IMR-90 (cell line): ENCODE data around the gene ELFN1. TPM values are rescaled to one million over a fixed set of nuclear protein-coding genes. Genes with fewer than 3 reads are reported as not detected.

Experiments
- ATAC-seq: fragments of 200-7000 bp; cut with Tn5 transposase; 2 replicates; pipeline ENCODE4 v1.9.1; 2020; ENCODE audit warnings: low read depth, mild to moderate bottlenecking, moderate library complexity
- BruUV-seq: library from RNA; stranded (reverse); fragments of 400-500 nt; replicated peaks from 2 replicates; lab custom pipeline; 2021; lab: Mats Ljungman, UMichigan
- CTCF ChIA-PET: fragments of 300-600 bp; formaldehyde crosslinking; extraction: SDS; loops from one replicate; lab custom pipeline; 2021; ENCODE audit warnings: antibody characterized with exemption; lab: Yijun Ruan, JAX
- POLR2A ChIA-PET: fragments of 300-600 bp; sonication (Branson Sonifier 250); formaldehyde crosslinking; loops from one replicate; lab custom pipeline; 2022; ENCODE audit warnings: antibody characterized with exemption; ENCODE audit not compliant: unreplicated experiment; lab: Charles Lee
- DNase-seq: peaks from one replicate; pipeline ENCODE4 v3.0.0; 2013
- H2AFZ ChIP-seq: replicated peaks from 2 replicates; pipeline ENCODE3; 2013; ENCODE audit warnings: low read length, mild to moderate bottlenecking; ENCODE audit not compliant: poor library complexity
- H2AK5ac ChIP-seq: 2 replicates; pipeline ENCODE4 v1.6.1; 2013; ENCODE audit warnings: low read depth, low read length, inconsistent platforms
- H2AK9ac ChIP-seq: replicated peaks from 2 replicates; pipeline ENCODE3; 2013; ENCODE audit warnings: mild to moderate bottlenecking, low read depth, low read length, moderate library complexity; ENCODE audit not compliant: poor library complexity
- H2BK120ac ChIP-seq: 2 replicates; pipeline ENCODE4 v1.6.1; 2013; ENCODE audit warnings: low read depth, low read length, inconsistent platforms
- H2BK15ac ChIP-seq: 3 replicates; pipeline ENCODE4 v1.6.1; 2013; ENCODE audit warnings: low read depth, low read length, inconsistent platforms
- H2BK20ac ChIP-seq: 2 replicates; pipeline ENCODE4 v1.6.1; 2013; ENCODE audit warnings: low read depth, mild to moderate bottlenecking, inconsistent platforms, low read length, moderate library complexity
- H2BK5ac ChIP-seq: 2 replicates; pipeline ENCODE4 v1.6.1; 2013; ENCODE audit warnings: mild to moderate bottlenecking, low read depth, low read length, inconsistent platforms; ENCODE audit not compliant: poor library complexity, severe bottlenecking
- H3K14ac ChIP-seq: replicated peaks from 2 replicates; pipeline ENCODE4 v1.6.1; 2013; ENCODE audit warnings: low read depth, low read length, inconsistent platforms
- H3K18ac ChIP-seq: 2 replicates; pipeline ENCODE4 v1.6.1; 2013; ENCODE audit warnings: low read depth, low read length, control low read depth
- H3K23ac ChIP-seq: 2 replicates; pipeline ENCODE4 v1.6.1; 2013; ENCODE audit warnings: low read depth, low read length, inconsistent platforms
- H3K27ac ChIP-seq: 2 replicates; pipeline ENCODE4 v1.5.1; 2013; ENCODE audit warnings: mild to moderate bottlenecking, control low read depth, low read length; ENCODE audit not compliant: insufficient read depth
- H3K27me3 ChIP-seq: 2 replicates; pipeline ENCODE4 v1.6.1; 2013; ENCODE audit warnings: low read length; ENCODE audit not compliant: control insufficient read depth, insufficient read depth
- H3K36me3 ChIP-seq: 2 replicates; pipeline ENCODE4 v1.6.1; 2013; ENCODE audit warnings: low read length, mixed read lengths; ENCODE audit not compliant: control insufficient read depth, insufficient read depth
- H3K4ac ChIP-seq: 2 replicates; pipeline ENCODE4 v1.6.1; 2013; ENCODE audit warnings: low read depth, low read length, inconsistent platforms
- H3K4me1 ChIP-seq: 2 replicates; pipeline ENCODE4 v1.6.1; 2013; ENCODE audit warnings: low read length, mixed read lengths; ENCODE audit not compliant: control insufficient read depth, insufficient read depth
- H3K4me2 ChIP-seq: 2 replicates; pipeline ENCODE4 v1.6.1; 2013; ENCODE audit warnings: low read depth, mild to moderate bottlenecking, control low read depth, low read length, moderate library complexity
- H3K4me3 ChIP-seq: 2 replicates; pipeline ENCODE4 v1.5.1; 2013; ENCODE audit warnings: low read depth, mild to moderate bottlenecking, control low read depth, low read length, moderate library complexity; ENCODE audit not compliant: insufficient read depth
- H3K56ac ChIP-seq: 2 replicates; pipeline ENCODE4 v1.6.1; 2013; ENCODE audit warnings: low read length, inconsistent platforms; ENCODE audit not compliant: insufficient read depth; ENCODE audit errors: extremely low read depth
- H3K79me1 ChIP-seq, 2 experiments: 2 replicates each; pipeline ENCODE4 v1.6.1; 2013; ENCODE audit warnings: low read length in 2 of 2, inconsistent platforms in 1 of 2, low read depth in 1 of 2
- H3K9ac ChIP-seq: 2 replicates; pipeline ENCODE4 v1.6.1; 2013; ENCODE audit warnings: low read depth, low read length, control low read depth
- H3K9me1 ChIP-seq: 2 replicates; pipeline ENCODE4 v1.6.1; 2013; ENCODE audit warnings: low read length, inconsistent platforms; ENCODE audit not compliant: insufficient read depth
- H3K9me3 ChIP-seq: 2 replicates; pipeline ENCODE4 v1.6.1; 2013; ENCODE audit warnings: low read length; ENCODE audit not compliant: control insufficient read depth, insufficient read depth
- H4K20me1 ChIP-seq: 2 replicates; pipeline ENCODE4 v1.6.1; 2013; ENCODE audit warnings: low read length, inconsistent platforms; ENCODE audit not compliant: insufficient read depth
- H4K5ac ChIP-seq: 2 replicates; pipeline ENCODE4 v1.6.1; 2013; ENCODE audit warnings: mild to moderate bottlenecking, low read depth, low read length, control low read depth
- H4K8ac ChIP-seq, 2 experiments: 2 replicates each; pipeline ENCODE4 v1.6.1; 2013; ENCODE audit warnings: low read depth in 2 of 2, low read length in 2 of 2, control low read depth in 1 of 2, inconsistent platforms in 1 of 2
- H4K91ac ChIP-seq: 2 replicates; pipeline ENCODE4 v1.6.1; 2013; ENCODE audit warnings: low read depth, low read length, inconsistent platforms; ENCODE audit not compliant: insufficient read depth
- BHLHE40 ChIP-seq: fragments of 150-350 bp; IDR thresholded peaks from 2 replicates; pipeline ENCODE4 v1.6.1; 2016; ENCODE audit warnings: mild to moderate bottlenecking, low read depth, low read length
- CEBPB ChIP-seq: IDR thresholded peaks from 2 replicates; pipeline ENCODE4 v1.6.1; 2012; ENCODE audit warnings: low read depth, low read length, improper control_type of control experiment
- CHD1 ChIP-seq: IDR thresholded peaks from 2 replicates; pipeline ENCODE4 v1.6.1; 2012; ENCODE audit warnings: low read depth, low read length, improper control_type of control experiment
- ELK1 ChIP-seq: fragments of 150-350 bp; IDR thresholded peaks from 2 replicates; pipeline ENCODE4 v1.6.1; 2016; ENCODE audit warnings: low read depth, mild to moderate bottlenecking, low read length, moderate library complexity, borderline replicate concordance
- FOS ChIP-seq: fragments of 150-350 bp; IDR thresholded peaks from 2 replicates; pipeline ENCODE4 v1.6.1; 2016; ENCODE audit warnings: low read depth, low read length
- MAFK ChIP-seq: IDR thresholded peaks from 2 replicates; pipeline ENCODE4 v1.6.1; 2012; ENCODE audit warnings: low read depth, low read length, improper control_type of control experiment
- MAZ ChIP-seq: IDR thresholded peaks from 2 replicates; pipeline ENCODE4 v1.6.1; 2012; ENCODE audit warnings: low read depth, mild to moderate bottlenecking, low read length, improper control_type of control experiment, moderate library complexity, borderline replicate concordance
- MXI1 ChIP-seq: IDR thresholded peaks from 2 replicates; pipeline ENCODE4 v1.6.1; 2012; ENCODE audit warnings: low read depth, mild to moderate bottlenecking, low read length, moderate library complexity, borderline replicate concordance
- NFE2L2 ChIP-seq: fragments of 150-350 bp; IDR thresholded peaks from 2 replicates; pipeline ENCODE4 v1.6.1; 2016; ENCODE audit warnings: low read depth, mild to moderate bottlenecking, low read length
- POLR2A ChIP-seq: IDR thresholded peaks from 2 replicates; pipeline ENCODE4 v1.6.1; 2012; ENCODE audit warnings: mild to moderate bottlenecking, low read depth, low read length
- RAD21 ChIP-seq: IDR thresholded peaks from 2 replicates; pipeline ENCODE4 v1.6.1; 2012; ENCODE audit warnings: low read length, improper control_type of control experiment
- RCOR1 ChIP-seq: IDR thresholded peaks from 2 replicates; pipeline ENCODE4 v1.6.1; 2012; ENCODE audit warnings: mild to moderate bottlenecking, low read length, improper control_type of control experiment; ENCODE audit not compliant: insufficient replicate concordance
- RFX5 ChIP-seq: IDR thresholded peaks from 2 replicates; pipeline ENCODE4 v1.8.0; 2012; ENCODE audit warnings: low read depth, mild to moderate bottlenecking, low read length, moderate library complexity
- SMC3 ChIP-seq: fragments of 150-350 bp; IDR thresholded peaks from 2 replicates; pipeline ENCODE4 v1.6.1; 2016; ENCODE audit warnings: low read depth, mild to moderate bottlenecking, antibody characterized with exemption, low read length, moderate library complexity
- USF2 ChIP-seq: fragments of 150-350 bp; IDR thresholded peaks from 2 replicates; pipeline ENCODE4 v1.6.1; 2017; ENCODE audit warnings: mild to moderate bottlenecking, antibody characterized with exemption, low read length, low read depth
- WGBS, 2 experiments: methylation state at CpG; one replicate each; pipeline versions ENCODE4 v1.1.5 to v1.1.7; 2013; ENCODE audit warnings: missing lambda C conversion rate in 2 of 2; ENCODE audit not compliant: insufficient read length in 1 of 2; ENCODE audit errors: extremely low coverage in 2 of 2; 5-methylcytosine and 5-hydroxymethylcytosine counted together
- dilution Hi-C: fragments of 300-500 bp; cut with HindIII; formaldehyde crosslinking; loops from one replicate; pipeline ENCODE4 v1.14.3; 2018; ENCODE audit warnings: low sequenced_read_pairs; ENCODE audit not compliant: unreplicated experiment
- in situ Hi-C: fragments of 300-500 bp; cut with MboI; formaldehyde crosslinking; loops from 3 replicates; pipeline ENCODE4 v1.14.3; 2019; ENCODE audit warnings: low sequenced_read_pairs, inconsistent platforms, mixed read lengths
- intact Hi-C: fragments of 100-400 bp; cut with micrococcal nuclease; formaldehyde crosslinking; loops from 2 replicates; pipeline ENCODE4 v1.10.0; 2022
- polyA plus RNA-seq, 3 experiments: library from polyadenylated mRNA; depleted of rRNA; stranded (reverse); fragments of >200 nt; gene quantifications; 2 replicates each; pipeline ENCODE4 v1.2.3, GENCODE V29; 2012; ENCODE audit warnings: low replicate concordance in 1 of 3
- total RNA-seq: library from RNA; depleted of rRNA; stranded (reverse); fragments of >200 nt; gene quantifications from 2 replicates; pipeline ENCODE4 v1.2.3, GENCODE V29; 2012
- TF ChIP-seq, protein P1 (sequence below): conservative IDR thresholded peaks from 2 replicates; pipeline ENCODE4 v1.5.1; 2012; ENCODE audit warnings: mild to moderate bottlenecking, low read depth, low read length, improper control_type of control experiment

The ELFN1 gene
- total and polyA plus RNA-seq, 2 of the 4 experiments (the other 2 are of a cell fraction), result 1.6 to 5.2 TPM

DNA sequence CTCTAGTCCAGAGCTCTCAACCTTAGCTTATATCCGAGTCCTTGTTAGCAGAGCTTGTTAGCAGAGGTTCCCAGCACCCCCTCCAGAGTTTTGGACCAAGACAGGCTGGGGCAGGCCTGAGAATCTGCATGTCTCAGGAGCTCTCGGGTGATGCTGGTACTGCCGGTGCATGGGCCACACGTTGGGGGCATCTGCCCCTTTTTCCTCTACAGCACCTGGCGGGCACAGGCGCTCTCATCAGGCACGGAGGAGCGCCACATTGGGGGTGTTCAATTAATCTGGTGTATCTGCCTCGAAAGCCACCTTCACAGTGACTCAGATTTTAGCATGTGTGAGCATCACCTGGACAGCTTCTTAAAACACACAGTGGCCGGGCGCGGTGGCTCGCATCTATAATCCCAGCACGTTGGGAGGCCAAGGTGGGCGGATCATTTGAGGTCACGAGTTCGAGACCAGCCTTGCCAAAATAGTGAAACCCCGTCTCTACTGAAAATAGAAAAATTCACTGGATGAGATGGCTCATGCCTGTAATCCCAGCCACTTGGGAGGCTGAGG, 117.7 kb downstream of the ELFN1 start:
- Histone ChIP-seq H3K4me1 (no peaks in the 10 kb centered on the region), H2AK9ac (no peak overlapping the region), H3K4ac (no peak overlapping the region), H3K9me1 (no peaks in the 10 kb centered on the region), H2AK5ac (no peak overlapping the region), H3K9ac (no peak overlapping the region), H4K91ac (no peak overlapping the region), H3K9me3 (peaks cover 8% of the 10 kb centered on the region), H2BK20ac (no peak overlapping the region), H2AFZ (no peak overlapping the region), H4K20me1 (no peaks in the 10 kb centered on the region), H3K79me1 (no peaks in the 10 kb centered on the region), H3K14ac (no peak overlapping the region), H3K56ac (no peak overlapping the region), H3K4me2 (no peak overlapping the region), H3K27me3 (no peaks in the 10 kb centered on the region; the same call in 1 of the 2 replicates), H3K4me3 (no peak overlapping the region), H3K23ac (no peak overlapping the region), H4K5ac (no peak overlapping the region), H2BK5ac (no peak overlapping the region), H2BK15ac (no peak overlapping the region), H3K36me3 (no peaks in the 10 kb centered on the region), H3K18ac (no peak overlapping the region), H3K27ac (no peak overlapping the region), H4K8ac (no peak overlapping the region), H2BK120ac (no peak overlapping the region)
- TF ChIP-seq CHD1 (no peak), MAFK (no peak), SMC3 (no peak), NFE2L2 (no peak), RFX5 (no peak), RCOR1 (no peak), FOS (no peak), USF2 (no peak), MAZ (no peak), POLR2A (no peak), MXI1 (no peak), RAD21 (no peak), CEBPB (no peak), ELK1 (no peak), BHLHE40 (no peak)
- TF ChIP-seq, protein P1, sequence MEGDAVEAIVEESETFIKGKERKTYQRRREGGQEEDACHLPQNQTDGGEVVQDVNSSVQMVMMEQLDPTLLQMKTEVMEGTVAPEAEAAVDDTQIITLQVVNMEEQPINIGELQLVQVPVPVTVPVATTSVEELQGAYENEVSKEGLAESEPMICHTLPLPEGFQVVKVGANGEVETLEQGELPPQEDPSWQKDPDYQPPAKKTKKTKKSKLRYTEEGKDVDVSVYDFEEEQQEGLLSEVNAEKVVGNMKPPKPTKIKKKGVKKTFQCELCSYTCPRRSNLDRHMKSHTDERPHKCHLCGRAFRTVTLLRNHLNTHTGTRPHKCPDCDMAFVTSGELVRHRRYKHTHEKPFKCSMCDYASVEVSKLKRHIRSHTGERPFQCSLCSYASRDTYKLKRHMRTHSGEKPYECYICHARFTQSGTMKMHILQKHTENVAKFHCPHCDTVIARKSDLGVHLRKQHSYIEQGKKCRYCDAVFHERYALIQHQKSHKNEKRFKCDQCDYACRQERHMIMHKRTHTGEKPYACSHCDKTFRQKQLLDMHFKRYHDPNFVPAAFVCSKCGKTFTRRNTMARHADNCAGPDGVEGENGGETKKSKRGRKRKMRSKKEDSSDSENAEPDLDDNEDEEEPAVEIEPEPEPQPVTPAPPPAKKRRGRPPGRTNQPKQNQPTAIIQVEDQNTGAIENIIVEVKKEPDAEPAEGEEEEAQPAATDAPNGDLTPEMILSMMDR, result no peak
- ChIA-PET CTCF (no interaction called here), POLR2A (no interaction called here)
- ATAC-seq, result no peak
- no TSS peak for BruUV-seq
- 88% methylated on average over 11 of the region's 18 CpGs; no CpG with 5 or more reads in 1 of the 2 experiments for WGBS, 2 experiments
- intact Hi-C loops (no loop called here), dilution Hi-C loops (no loop called here), in situ Hi-C loops (no loop called here)
- DNase-seq, result no peak
